Caco-2 (cell line): Measurements from ENCODE around the gene WAPL. TPM values are rescaled to one million over a fixed set of nuclear protein-coding genes. Genes with fewer than 3 reads are reported as not detected.
"Not testable (repeated sequence)": the region's sequence is repeated elsewhere in the genome, so short reads cannot be mapped to it uniquely, and the experiment has no call there.

Experiments
- BruUV-seq: library from RNA; stranded (reverse); fragments of 400-500 nt; replicated peaks from 2 replicates; lab custom pipeline; 2021; lab: Mats Ljungman, UMichigan
- CTCF ChIA-PET: fragments of 300-600 bp; sonication (Branson Sonifier 250); formaldehyde crosslinking; loops from one replicate; lab custom pipeline; 2022; ENCODE audit warnings: antibody characterized with exemption; lab: Charles Lee
- POLR2A ChIA-PET: fragments of 300-600 bp; sonication (Branson Sonifier 250); formaldehyde crosslinking; loops from one replicate; lab custom pipeline; 2022; ENCODE audit warnings: antibody characterized with exemption; lab: Charles Lee
- DNase-seq, 2 experiments: peaks; one replicate each; pipeline versions ENCODE4 v3.0.0 to v3.0.0-alpha.2; 2020 to 2022
- H3K27me3 ChIP-seq: replicated peaks from 2 replicates; pipeline ENCODE4 v1.6.0; 2011; ENCODE audit warnings: low read length; ENCODE audit not compliant: control insufficient read depth, insufficient read depth
- H3K36me3 ChIP-seq: 2 replicates; pipeline ENCODE4 v1.5.1; 2011; ENCODE audit warnings: low read length; ENCODE audit not compliant: control insufficient read depth, insufficient read depth
- H3K4me1 ChIP-seq: fragments of 250-450 bp; sonication (Bioruptor Pico); 2 replicates; pipeline ENCODE4 v1.5.1; 2020; ENCODE audit warnings: mild to moderate bottlenecking
- H3K4me3 ChIP-seq: 2 replicates; pipeline ENCODE4 v1.5.1; 2011; ENCODE audit warnings: low read depth, mild to moderate bottlenecking, control low read depth, low read length
- H3K9me3 ChIP-seq: fragments of 250-450 bp; sonication (Bioruptor Pico); 2 replicates; pipeline ENCODE4 v1.5.1; 2020; ENCODE audit warnings: mild to moderate bottlenecking, moderate library complexity
- H3K27ac Mint-ChIP-seq: one replicate; pipeline ENCODE4 v1.8.0; 2022; ENCODE audit warnings: mixed read lengths; ENCODE audit not compliant: unreplicated experiment
- H3K27me3 Mint-ChIP-seq: one replicate; pipeline ENCODE4 v1.8.0; 2022; ENCODE audit warnings: mixed read lengths; ENCODE audit not compliant: insufficient read depth, unreplicated experiment
- H3K36me3 Mint-ChIP-seq: one replicate; pipeline ENCODE4 v1.8.0; 2022; ENCODE audit warnings: mild to moderate bottlenecking, mixed read lengths; ENCODE audit not compliant: insufficient read depth, unreplicated experiment
- H3K4me1 Mint-ChIP-seq: one replicate; pipeline ENCODE4 v1.8.0; 2022; ENCODE audit warnings: low read depth, mixed read lengths; ENCODE audit not compliant: unreplicated experiment
- H3K4me3 Mint-ChIP-seq: one replicate; pipeline ENCODE4 v1.8.0; 2022; ENCODE audit warnings: mild to moderate bottlenecking, moderate library complexity, mixed read lengths; ENCODE audit not compliant: unreplicated experiment
- H3K9me3 Mint-ChIP-seq: one replicate; pipeline ENCODE4 v1.8.0; 2022; ENCODE audit warnings: mixed read lengths; ENCODE audit not compliant: unreplicated experiment
- intact Hi-C: fragments of 100-400 bp; cut with micrococcal nuclease; formaldehyde crosslinking; loops from one replicate; pipeline ENCODE4 v1.10.0; 2022; ENCODE audit not compliant: unreplicated experiment
- total RNA-seq: library from RNA; stranded (reverse); gene quantifications from 2 replicates; pipeline ENCODE4 v1.2.3, GENCODE V29; 2022
- TF ChIP-seq, protein P1 (sequence below), 2 experiments: fragments of 200-600 bp in 1 of 2; IDR thresholded peaks; 1 replicate in 1 of 2; 2 replicates in 1 of 2; pipeline versions ENCODE4 v1.5.1 to v1.8.0; 2011 to 2022; ENCODE audit warnings: antibody characterized with exemption in 1 of 2, control low read depth in 1 of 2, inconsistent platforms in 1 of 2, low read depth in 1 of 2, low read length in 1 of 2, mild to moderate bottlenecking in 1 of 2, moderate library complexity in 1 of 2; ENCODE audit not compliant: insufficient read depth in 1 of 2, severe bottlenecking in 1 of 2, unreplicated experiment in 1 of 2

Gene WAPL
- total RNA-seq, 1 experiment from 2014 or later: 49.2 TPM

DNA sequence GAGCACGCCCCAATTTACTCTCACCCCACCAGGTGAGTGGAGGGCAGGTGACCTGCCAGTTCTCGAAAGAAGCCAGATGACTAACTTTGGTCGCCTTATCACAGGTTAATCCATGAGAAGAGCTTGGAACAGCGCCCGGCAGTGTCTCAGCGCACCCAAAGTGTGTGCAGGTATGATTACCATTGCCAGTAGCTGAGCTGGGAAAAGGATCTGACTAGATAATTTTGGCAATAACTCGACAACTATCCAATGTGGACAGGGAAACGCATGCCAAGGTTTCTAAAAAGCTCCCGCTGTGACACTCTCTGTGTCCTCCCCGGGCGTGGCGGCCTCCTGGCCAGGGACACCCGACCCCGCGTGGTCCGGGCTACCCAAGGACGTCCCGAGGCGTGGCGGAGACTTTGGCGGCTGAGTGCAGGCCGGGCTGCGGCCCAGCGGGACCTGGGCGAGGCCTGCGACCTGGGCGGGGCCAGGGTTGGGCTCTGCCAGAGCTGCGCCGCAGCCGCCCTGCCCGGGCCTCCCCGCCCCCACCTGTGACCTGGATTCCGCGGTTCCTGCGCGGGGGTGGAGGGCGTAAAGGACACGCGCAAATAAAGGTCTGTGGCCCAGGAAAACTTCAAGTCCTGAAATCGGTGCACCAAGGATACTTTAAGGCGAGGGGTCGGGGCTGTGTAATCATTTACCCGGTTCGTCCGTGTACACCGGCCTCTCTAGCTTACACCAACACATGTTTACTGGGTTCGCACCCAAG lies 13.7 kb upstream of the WAPL start:
- H3K27me3 ChIP-seq: no peaks in the 10 kb centered on the region
- H3K27ac Mint-ChIP-seq: no peak overlapping the region
- TF ChIP-seq, protein P1, sequence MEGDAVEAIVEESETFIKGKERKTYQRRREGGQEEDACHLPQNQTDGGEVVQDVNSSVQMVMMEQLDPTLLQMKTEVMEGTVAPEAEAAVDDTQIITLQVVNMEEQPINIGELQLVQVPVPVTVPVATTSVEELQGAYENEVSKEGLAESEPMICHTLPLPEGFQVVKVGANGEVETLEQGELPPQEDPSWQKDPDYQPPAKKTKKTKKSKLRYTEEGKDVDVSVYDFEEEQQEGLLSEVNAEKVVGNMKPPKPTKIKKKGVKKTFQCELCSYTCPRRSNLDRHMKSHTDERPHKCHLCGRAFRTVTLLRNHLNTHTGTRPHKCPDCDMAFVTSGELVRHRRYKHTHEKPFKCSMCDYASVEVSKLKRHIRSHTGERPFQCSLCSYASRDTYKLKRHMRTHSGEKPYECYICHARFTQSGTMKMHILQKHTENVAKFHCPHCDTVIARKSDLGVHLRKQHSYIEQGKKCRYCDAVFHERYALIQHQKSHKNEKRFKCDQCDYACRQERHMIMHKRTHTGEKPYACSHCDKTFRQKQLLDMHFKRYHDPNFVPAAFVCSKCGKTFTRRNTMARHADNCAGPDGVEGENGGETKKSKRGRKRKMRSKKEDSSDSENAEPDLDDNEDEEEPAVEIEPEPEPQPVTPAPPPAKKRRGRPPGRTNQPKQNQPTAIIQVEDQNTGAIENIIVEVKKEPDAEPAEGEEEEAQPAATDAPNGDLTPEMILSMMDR (IDR thresholded peaks at IDR 0.05; ENCODE audit: insufficient read depth in 1 of 2, low read depth in 1 of 2, low read length in 1 of 2, severe bottlenecking in 1 of 2, unreplicated experiment in 1 of 2): no peak
- H3K9me3 Mint-ChIP-seq: no peaks in the 10 kb centered on the region
- ChIA-PET CTCF (no interaction called here), POLR2A (interaction anchor here (1.0 kb wide), 1 partner anchor 14 kb away, joined by 4 read pairs; the partner anchor contains the start of gene WAPL)
- intact Hi-C loops: no loop called here
- no peaks in the 10 kb centered on the region for H3K4me1 Mint-ChIP-seq
- DNase-seq: peak; percentile 63 to 69
- H3K36me3 ChIP-seq: no peaks in the 10 kb centered on the region
- H3K4me1 ChIP-seq: no peaks in the 10 kb centered on the region
- H3K4me3 ChIP-seq: peak overlapping the region; percentile 40
- no peaks in the 10 kb centered on the region for H3K9me3 ChIP-seq
- H3K36me3 Mint-ChIP-seq: peaks cover 6% of the 10 kb centered on the region
- no TSS peak for BruUV-seq
- no peaks in the 10 kb centered on the region for H3K27me3 Mint-ChIP-seq
- H3K4me3 Mint-ChIP-seq: peak overlapping the region; percentile 74

DNA sequence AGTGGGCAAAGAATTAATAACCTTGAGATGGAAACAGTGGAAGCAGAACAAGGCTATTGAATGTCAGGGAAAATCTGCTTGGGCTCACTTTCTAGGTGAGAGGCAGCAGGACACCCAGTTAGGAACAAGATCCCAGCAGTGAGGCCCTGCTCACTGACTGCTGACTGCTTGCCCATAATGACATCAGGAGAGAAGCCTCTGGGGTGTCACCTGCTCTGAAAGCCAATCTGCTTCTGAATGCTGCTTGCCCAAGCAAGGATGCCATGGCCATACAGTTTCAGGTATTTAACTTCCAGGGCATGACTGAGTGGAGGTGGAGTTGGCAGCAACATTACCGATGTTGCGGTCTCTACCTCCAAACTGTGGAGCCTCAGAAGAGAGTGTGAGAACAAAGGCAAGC lies 11.7 kb upstream of the WAPL start:
- Mint-ChIP-seq H3K27me3 (no peaks in the 10 kb centered on the region), H3K9me3 (no peaks in the 10 kb centered on the region), H3K4me1 (no peaks in the 10 kb centered on the region), H3K36me3 (peaks cover 2% of the 10 kb centered on the region), H3K27ac (no peak overlapping the region), H3K4me3 (no peak overlapping the region)
- BruUV-seq: no TSS peak
- Histone ChIP-seq H3K9me3 (no peaks in the 10 kb centered on the region), H3K36me3 (no peaks in the 10 kb centered on the region), H3K27me3 (no peaks in the 10 kb centered on the region), H3K4me1 (no peaks in the 10 kb centered on the region), H3K4me3 (no peak overlapping the region)
- ChIA-PET POLR2A (no interaction called here), CTCF (no interaction called here)
- TF ChIP-seq, protein P1 (IDR thresholded peaks at IDR 0.05; ENCODE audit: insufficient read depth in 1 of 2, low read depth in 1 of 2, low read length in 1 of 2, severe bottlenecking in 1 of 2, unreplicated experiment in 1 of 2): no peak
- intact Hi-C loops: no loop called here
- DNase-seq: no peak

DNA sequence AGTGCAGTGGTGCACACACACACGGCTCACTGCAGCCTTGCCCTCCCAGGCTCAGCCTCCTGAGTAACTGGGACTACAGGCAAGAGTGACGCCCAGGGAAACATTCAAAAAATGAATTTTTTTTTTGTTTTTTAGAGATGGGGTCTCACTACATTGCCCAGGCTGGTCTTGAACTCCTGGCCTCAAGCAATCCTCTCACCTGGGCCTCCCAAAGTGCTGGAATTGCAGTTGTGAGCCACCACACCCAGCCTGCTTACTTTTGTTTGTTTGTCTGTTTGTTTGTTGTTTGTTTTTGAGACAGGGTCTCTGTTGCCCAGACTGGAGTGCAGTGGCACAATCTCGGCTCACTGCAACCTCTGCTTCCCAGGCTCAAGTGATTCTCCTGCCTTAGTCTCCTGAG lies 7.1 kb upstream of the WAPL start:
- POLR2A ChIA-PET, BruUV-seq, H3K4me1 ChIP-seq, H3K36me3 ChIP-seq, intact Hi-C loops, DNase-seq, H3K9me3 Mint-ChIP-seq, H3K4me3 ChIP-seq, H3K4me3 Mint-ChIP-seq, H3K9me3 ChIP-seq, H3K27me3 ChIP-seq, H3K4me1 Mint-ChIP-seq, CTCF ChIA-PET, H3K27me3 Mint-ChIP-seq, H3K36me3 Mint-ChIP-seq, H3K27ac Mint-ChIP-seq: not testable (repeated sequence)
